ENCODE data around the gene SPOCK1.

Gene SPOCK1

GRCh38 chr5:137333475-137333874 lies 165.7 kb downstream of the SPOCK1 start:
- no peak for DNase-seq (ENCODE audit: low read depth in 4 of 4, low spot score in 1 of 4)

GRCh38 chr5:137332296-137332695 lies 166.8 kb downstream of the SPOCK1 start:
- DNase-seq (ENCODE audit: low read depth in 4 of 4, low spot score in 1 of 4): no peak

GRCh38 chr5:137329586-137330296 lies 169.4 kb downstream of the SPOCK1 start:
- no peak for DNase-seq (ENCODE audit: low read depth in 4 of 4, low spot score in 1 of 4)

- DNase-seq (ENCODE audit: low read depth in 4 of 4, low spot score in 1 of 4): no peak
Measured at GRCh38 chr5:137328991-137329390, 170.1 kb downstream of the SPOCK1 start.

GRCh38 chr5:137328463-137328862 lies 170.7 kb downstream of the SPOCK1 start:
- DNase-seq (ENCODE audit: low read depth in 4 of 4, low spot score in 1 of 4): no peak

GRCh38 chr5:137325721-137326120 lies 173.4 kb downstream of the SPOCK1 start:
- no peak for DNase-seq (ENCODE audit: low read depth in 4 of 4, low spot score in 1 of 4)

GRCh38 chr5:137320056-137321045 lies 178.8 kb downstream of the SPOCK1 start:
- DNase-seq (ENCODE audit: low read depth in 4 of 4, low spot score in 1 of 4): no peak

GRCh38 chr5:137318027-137318426 lies 181.1 kb downstream of the SPOCK1 start:
- DNase-seq (ENCODE audit: low read depth in 4 of 4, low spot score in 1 of 4): no peak

- no peak for DNase-seq (ENCODE audit: low read depth in 4 of 4, low spot score in 1 of 4)
Measured at GRCh38 chr5:137316346-137316736, 182.8 kb downstream of the SPOCK1 start.

- no peak for DNase-seq (ENCODE audit: low read depth in 4 of 4, low spot score in 1 of 4)
Measured at GRCh38 chr5:137315534-137316345, 183.4 kb downstream of the SPOCK1 start.

GRCh38 chr5:137315109-137315508 lies 184.0 kb downstream of the SPOCK1 start:
- no peak for DNase-seq (ENCODE audit: low read depth in 4 of 4, low spot score in 1 of 4)

GRCh38 chr5:137313526-137314175 lies 185.5 kb downstream of the SPOCK1 start:
- no peak for DNase-seq (ENCODE audit: low read depth in 4 of 4, low spot score in 1 of 4)

GRCh38 chr5:137312011-137312410 lies 187.1 kb downstream of the SPOCK1 start:
- DNase-seq (ENCODE audit: low read depth in 4 of 4, low spot score in 1 of 4): no peak

GRCh38 chr5:137310051-137310730 lies 188.9 kb downstream of the SPOCK1 start:
- no peak for DNase-seq (ENCODE audit: low read depth in 4 of 4, low spot score in 1 of 4)

- no peak for DNase-seq (ENCODE audit: low read depth in 4 of 4, low spot score in 1 of 4)
Measured at GRCh38 chr5:137309290-137309689, 189.8 kb downstream of the SPOCK1 start.

- DNase-seq (ENCODE audit: low read depth in 4 of 4, low spot score in 1 of 4): no peak
Measured at GRCh38 chr5:137308311-137308710, 190.8 kb downstream of the SPOCK1 start.

GRCh38 chr5:137306903-137307302 lies 192.2 kb downstream of the SPOCK1 start:
- no peak for DNase-seq (ENCODE audit: low read depth in 4 of 4, low spot score in 1 of 4)

GRCh38 chr5:137305971-137306602 lies 193.0 kb downstream of the SPOCK1 start:
- DNase-seq (ENCODE audit: low read depth in 4 of 4, low spot score in 1 of 4): no peak

GRCh38 chr5:137304226-137304874 lies 194.8 kb downstream of the SPOCK1 start:
- no peak for DNase-seq (ENCODE audit: low read depth in 4 of 4, low spot score in 1 of 4)
